PC-9 (cell line): Measurements from ENCODE around the gene NGEF. TPM values are rescaled to one million over a fixed set of nuclear protein-coding genes. Genes with fewer than 3 reads are reported as not detected.

ENCODE experiments used
- BruUV-seq: library from RNA; stranded (reverse); fragments of 400-500 nt; replicated peaks from 2 replicates; lab custom pipeline; 2021; lab: Mats Ljungman, UMichigan
- CTCF ChIA-PET: fragments of 300-600 bp; sonication (Branson Sonifier 250); formaldehyde crosslinking; loops from one replicate; lab custom pipeline; 2022; ENCODE audit warnings: antibody characterized with exemption; lab: Charles Lee
- POLR2A ChIA-PET: fragments of 300-600 bp; sonication (Branson Sonifier 250); formaldehyde crosslinking; loops from one replicate; lab custom pipeline; 2022; ENCODE audit warnings: antibody characterized with exemption; ENCODE audit not compliant: unreplicated experiment; lab: Charles Lee
- DNase-seq, 2 experiments: peaks; one replicate each; pipeline versions ENCODE4 v3.0.0 to v3.0.0-alpha.2; 2015 to 2022; ENCODE audit warnings: mixed read lengths in 1 of 2
- H2AFZ ChIP-seq: fragments of 200-600 bp; sonication (generic); 2 replicates; pipeline ENCODE4 v1.8.1; 2017; ENCODE audit warnings: antibody characterized with exemption
- H3F3A ChIP-seq: fragments of 200-600 bp; sonication (generic); 2 replicates; pipeline ENCODE4 v1.8.1; 2017; ENCODE audit warnings: antibody characterized with exemption, mild to moderate bottlenecking, low read depth; ENCODE audit not compliant: insufficient read depth
- H3K27ac ChIP-seq: fragments of 200-600 bp; sonication (generic); 2 replicates; pipeline ENCODE4 v1.6.1; 2016; ENCODE audit warnings: mixed run types
- H3K27me3 ChIP-seq: fragments of 200-600 bp; sonication (generic); 2 replicates; pipeline ENCODE4 v1.6.1; 2016; ENCODE audit warnings: low read depth, mixed run types; ENCODE audit not compliant: insufficient read depth
- H3K36me3 ChIP-seq: fragments of 200-600 bp; sonication (generic); 2 replicates; pipeline ENCODE4 v1.6.1; 2016; ENCODE audit warnings: low read depth, mixed run types
- H3K4me1 ChIP-seq: fragments of 200-600 bp; sonication (generic); replicated peaks from 2 replicates; pipeline ENCODE4 v1.6.1; 2016; ENCODE audit warnings: mixed run types; ENCODE audit not compliant: insufficient read depth
- H3K4me2 ChIP-seq: fragments of 200-600 bp; sonication (generic); 2 replicates; pipeline ENCODE4 v1.6.1; 2017; ENCODE audit warnings: mixed run types
- H3K4me3 ChIP-seq: fragments of 200-600 bp; sonication (generic); 2 replicates; pipeline ENCODE4 v1.6.1; 2016; ENCODE audit warnings: mixed run types
- H3K79me2 ChIP-seq: fragments of 200-600 bp; sonication (generic); 2 replicates; pipeline ENCODE4 v1.6.1; 2017; ENCODE audit warnings: low read depth, mixed run types
- H3K9me2 ChIP-seq: fragments of 200-600 bp; sonication (generic); 2 replicates; pipeline ENCODE4 v1.8.1; 2017; ENCODE audit warnings: mild to moderate bottlenecking; ENCODE audit not compliant: insufficient read depth
- H3K9me3 ChIP-seq: fragments of 200-600 bp; sonication (generic); 2 replicates; pipeline ENCODE4 v1.8.1; 2016; ENCODE audit warnings: low read depth; ENCODE audit not compliant: insufficient read depth
- H4K20me1 ChIP-seq: fragments of 200-600 bp; sonication (generic); 2 replicates; pipeline ENCODE4 v1.8.1; 2017; ENCODE audit not compliant: insufficient read depth
- CTCF ChIP-seq: fragments of 200-600 bp; sonication (generic); conservative IDR thresholded peaks from 2 replicates; pipeline ENCODE4 v1.6.1; 2017; ENCODE audit warnings: mixed run types, antibody characterized with exemption, mild to moderate bottlenecking, moderate library complexity
- EZH2 ChIP-seq: fragments of 200-600 bp; sonication (generic); IDR thresholded peaks from 2 replicates; pipeline ENCODE4 v1.8.0; 2017; ENCODE audit warnings: antibody characterized with exemption, low read depth
- intact Hi-C: fragments of 100-400 bp; cut with micrococcal nuclease; formaldehyde crosslinking; loops from one replicate; pipeline ENCODE4 v1.10.0; 2022; ENCODE audit not compliant: unreplicated experiment
- total RNA-seq: library from RNA; stranded (reverse); gene quantifications from 2 replicates; pipeline ENCODE4 v1.2.3, GENCODE V29; 2021

NGEF gene
- total RNA-seq, 1 experiment from 2014 or later: 55.3 TPM

- Histone ChIP-seq H3K79me2 (no peaks in the 10 kb centered on the region), H3K9me2 (no peaks in the 10 kb centered on the region), H3K4me3 (no peak overlapping the region), H4K20me1 (no peaks in the 10 kb centered on the region), H3F3A (peaks cover 21% of the 10 kb centered on the region; the same call in 1 of the 2 replicates), H3K4me1 (no peaks in the 10 kb centered on the region), H2AFZ (no peak overlapping the region), H3K27me3 (no peaks in the 10 kb centered on the region), H3K4me2 (no peak overlapping the region), H3K36me3 (no peaks in the 10 kb centered on the region), H3K9me3 (no peaks in the 10 kb centered on the region), H3K27ac (no peak overlapping the region)
- no TSS peak for BruUV-seq
- ChIA-PET CTCF (interaction anchor here (0.6 to 1.3 kb wide), 4 partner anchors 80 to 360 kb away, joined by 3 to 7 read pairs (median 4); partner anchors contain the start of gene ATG16L1), POLR2A (interaction anchor here (0.6 to 0.8 kb wide), 2 partner anchors 10 to 45 kb away, joined by 3 read pairs; no protein-coding TSS in a partner anchor)
- intact Hi-C loops: loop anchor here (1.0 to 2.0 kb wide), 3 partner anchors 35 to 275 kb away; no protein-coding TSS in a partner anchor
- DNase-seq: no peak
- TF ChIP-seq CTCF (no peak), EZH2 (no peak)
Measured at GRCh38 chr2:232891621-232892071, 121.4 kb downstream of the NGEF start.

GRCh38 chr2:232890896-232891601 lies 122.0 kb downstream of the NGEF start:
- no peaks in the 10 kb centered on the region for H3K27me3 ChIP-seq
- no peak overlapping the region for H3K4me2 ChIP-seq
- ChIA-PET POLR2A (interaction anchor here (0.5 to 1.5 kb wide), 5 partner anchors 10 to 98 kb away, joined by 3 to 5 read pairs (median 3); no protein-coding TSS in a partner anchor), CTCF (interaction anchor here (0.6 to 1.3 kb wide), 4 partner anchors 80 to 361 kb away, joined by 3 to 7 read pairs (median 4); partner anchors contain the start of gene ATG16L1)
- peaks cover 21% of the 10 kb centered on the region; the same call in 1 of the 2 replicates for H3F3A ChIP-seq
- H3K9me3 ChIP-seq: no peaks in the 10 kb centered on the region
- no peak overlapping the region for H2AFZ ChIP-seq
- intact Hi-C loops: loop anchor here (1.0 to 2.0 kb wide), 3 partner anchors 35 to 275 kb away; no protein-coding TSS in a partner anchor
- BruUV-seq: TSS peak; percentile 69
- no peaks in the 10 kb centered on the region for H3K79me2 ChIP-seq
- peak; percentile 62 to 99 for DNase-seq
- TF ChIP-seq CTCF (no peak), EZH2 (no peak)
- no peaks in the 10 kb centered on the region for H3K36me3 ChIP-seq
- peaks cover 3% of the 10 kb centered on the region for H3K4me1 ChIP-seq
- H3K4me3 ChIP-seq: no peak overlapping the region
- no peak overlapping the region for H3K27ac ChIP-seq
- H3K9me2 ChIP-seq: no peaks in the 10 kb centered on the region
- H4K20me1 ChIP-seq: no peaks in the 10 kb centered on the region

GRCh38 chr2:232890536-232890895 lies 122.5 kb downstream of the NGEF start:
- TF ChIP-seq EZH2: no peak
- TF ChIP-seq CTCF: no peak
- H3K4me3 ChIP-seq: no peak overlapping the region
- H3K4me2 ChIP-seq: no peak overlapping the region
- no peak overlapping the region for H2AFZ ChIP-seq
- no peak overlapping the region for H3K27ac ChIP-seq
- peaks cover 21% of the 10 kb centered on the region; the same call in 1 of the 2 replicates for H3F3A ChIP-seq
- intact Hi-C loops: loop anchor here (2.0 kb wide), 1 partner anchor 90 kb away; no protein-coding TSS in a partner anchor
- H3K9me3 ChIP-seq: no peaks in the 10 kb centered on the region
- no peaks in the 10 kb centered on the region for H3K27me3 ChIP-seq
- no TSS peak for BruUV-seq
- ChIA-PET POLR2A (interaction anchor here (0.5 to 1.5 kb wide), 4 partner anchors 29 to 1031 kb away, joined by 3 to 5 read pairs (median 3); no protein-coding TSS in a partner anchor), CTCF (interaction anchor here (1.3 kb wide), 1 partner anchor 361 kb away, joined by 7 read pairs; the partner anchor contains the start of gene ATG16L1)
- peaks cover 9% of the 10 kb centered on the region for H3K4me1 ChIP-seq
- no peaks in the 10 kb centered on the region for H3K79me2 ChIP-seq
- no peaks in the 10 kb centered on the region for H3K9me2 ChIP-seq
- no peak for DNase-seq
- no peaks in the 10 kb centered on the region for H4K20me1 ChIP-seq
- no peaks in the 10 kb centered on the region for H3K36me3 ChIP-seq
